AG04449 (cell line): Measurements from ENCODE around the gene RNF145.

ENCODE experiments used
- CTCF ChIA-PET: fragments of 350-600 bp; formaldehyde crosslinking; extraction: SDS; loops from one replicate; lab custom pipeline; 2021; ENCODE audit warnings: antibody characterized with exemption; lab: Yijun Ruan, JAX
- POLR2A ChIA-PET: fragments of 400-600, 350-600 bp; formaldehyde crosslinking; extraction: SDS; loops from one replicate; lab custom pipeline; 2020; ENCODE audit warnings: antibody characterized with exemption, inconsistent platforms; lab: Yijun Ruan, JAX
- DNase-seq: peaks from one replicate; pipeline ENCODE4 v3.0.0-alpha.2; 2010; ENCODE audit warnings: low read depth, low spot score
- H3K4me3 ChIP-seq: 2 replicates; pipeline ENCODE4 v1.5.1; 2011; ENCODE audit warnings: low read depth, mild to moderate bottlenecking, control low read depth, low read length
- TF ChIP-seq, protein P1 (sequence below): IDR thresholded peaks from one replicate; pipeline ENCODE4 v1.5.1; 2011; ENCODE audit warnings: mild to moderate bottlenecking, moderate library complexity, low read length, control low read depth, inconsistent platforms; ENCODE audit not compliant: insufficient read depth; ENCODE audit errors: missing control alignments

RNF145 gene

DNA sequence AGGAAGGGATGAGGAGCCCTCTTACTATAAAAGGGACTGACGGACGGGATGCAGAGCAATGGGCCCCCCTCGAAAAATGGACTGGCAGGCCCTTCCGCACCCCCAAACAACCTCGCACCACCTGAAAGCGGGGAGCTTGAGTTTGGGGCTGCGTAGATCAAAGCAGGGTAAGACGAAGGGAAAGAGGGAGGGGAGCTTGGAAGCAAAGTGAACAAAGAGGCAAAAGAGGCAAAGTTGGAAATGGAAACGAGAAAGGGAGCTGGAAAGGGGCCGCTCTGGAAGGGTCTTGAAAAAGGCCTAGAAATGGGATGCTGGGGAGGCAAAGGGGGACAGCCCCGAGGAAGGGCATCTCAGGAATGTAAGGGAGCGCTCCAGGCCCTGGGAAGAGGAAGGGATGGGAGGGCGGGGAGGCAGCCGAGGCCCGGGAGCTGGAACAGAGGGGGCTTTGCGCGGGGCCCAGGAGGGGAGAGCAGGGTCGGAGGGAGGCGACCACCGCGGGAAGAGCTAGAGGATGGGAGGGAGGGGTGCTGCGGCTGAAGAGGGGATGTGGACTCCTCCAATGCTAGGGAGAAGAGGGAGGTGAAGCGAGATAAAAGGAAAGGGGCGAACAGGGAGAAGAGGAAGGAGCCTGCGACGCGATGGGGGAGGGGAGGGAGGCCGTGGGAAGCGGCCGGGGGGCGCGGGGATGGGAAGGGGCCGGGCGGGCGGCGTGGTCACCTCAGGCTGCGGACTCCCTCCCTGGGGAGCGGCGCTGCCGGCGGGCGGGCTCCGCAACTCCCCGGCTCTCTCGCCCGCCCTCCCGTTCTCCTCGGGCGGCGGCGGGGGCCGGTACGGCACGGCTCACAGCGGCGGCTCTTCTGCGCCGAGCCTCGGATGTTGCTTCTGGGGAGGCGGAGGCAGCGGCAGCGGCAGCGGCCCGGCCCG, 577 bp downstream of the RNF145 start:
- no peak for DNase-seq
- TF ChIP-seq, protein P1, sequence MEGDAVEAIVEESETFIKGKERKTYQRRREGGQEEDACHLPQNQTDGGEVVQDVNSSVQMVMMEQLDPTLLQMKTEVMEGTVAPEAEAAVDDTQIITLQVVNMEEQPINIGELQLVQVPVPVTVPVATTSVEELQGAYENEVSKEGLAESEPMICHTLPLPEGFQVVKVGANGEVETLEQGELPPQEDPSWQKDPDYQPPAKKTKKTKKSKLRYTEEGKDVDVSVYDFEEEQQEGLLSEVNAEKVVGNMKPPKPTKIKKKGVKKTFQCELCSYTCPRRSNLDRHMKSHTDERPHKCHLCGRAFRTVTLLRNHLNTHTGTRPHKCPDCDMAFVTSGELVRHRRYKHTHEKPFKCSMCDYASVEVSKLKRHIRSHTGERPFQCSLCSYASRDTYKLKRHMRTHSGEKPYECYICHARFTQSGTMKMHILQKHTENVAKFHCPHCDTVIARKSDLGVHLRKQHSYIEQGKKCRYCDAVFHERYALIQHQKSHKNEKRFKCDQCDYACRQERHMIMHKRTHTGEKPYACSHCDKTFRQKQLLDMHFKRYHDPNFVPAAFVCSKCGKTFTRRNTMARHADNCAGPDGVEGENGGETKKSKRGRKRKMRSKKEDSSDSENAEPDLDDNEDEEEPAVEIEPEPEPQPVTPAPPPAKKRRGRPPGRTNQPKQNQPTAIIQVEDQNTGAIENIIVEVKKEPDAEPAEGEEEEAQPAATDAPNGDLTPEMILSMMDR, result no peak
- peak overlapping the region; percentile 87 for H3K4me3 ChIP-seq
- CTCF ChIA-PET, result interaction anchor here (1.0 to 3.1 kb wide), 4 partner anchors 18 to 55 kb away, joined by 3 to 19 read pairs (median 4); no protein-coding TSS in a partner anchor
- POLR2A ChIA-PET, result no interaction called here

- H3K4me3 ChIP-seq, result peak overlapping the region; percentile 87
- DNase-seq, result no peak
- TF ChIP-seq, protein P1, result no peak
- ChIA-PET CTCF (interaction anchor here (1.0 to 3.1 kb wide), 4 partner anchors 17 to 54 kb away, joined by 3 to 19 read pairs (median 4); no protein-coding TSS in a partner anchor), POLR2A (interaction anchor here (0.8 to 1.1 kb wide), 4 partner anchors 10 to 44 kb away, joined by 3 to 8 read pairs (median 3); no protein-coding TSS in a partner anchor)
Measured at GRCh38 chr5:159207686-159208513, 1.5 kb downstream of the RNF145 start.

DNA sequence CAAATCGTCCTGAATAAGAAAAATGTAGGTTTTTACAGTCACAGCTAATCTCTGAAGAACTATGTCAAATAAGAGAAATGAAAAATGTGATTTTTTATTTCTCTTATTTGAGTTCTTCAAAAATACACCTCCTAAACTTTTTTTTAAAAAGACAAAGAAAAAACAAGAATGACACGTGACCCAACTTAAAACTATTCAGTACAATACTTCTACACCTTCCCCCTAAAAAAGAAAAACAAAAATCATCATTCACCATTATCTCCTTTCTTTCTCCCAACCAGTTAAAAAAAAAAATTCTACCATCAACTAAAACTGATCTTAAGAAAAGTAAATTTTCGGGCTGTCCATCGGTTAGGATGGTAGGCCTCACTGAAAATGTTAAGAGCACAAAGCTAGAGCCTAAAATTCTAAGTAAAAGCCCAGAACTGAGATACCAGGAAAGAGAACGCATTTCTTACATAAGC, 2.1 kb downstream of the RNF145 start:
- CTCF ChIA-PET, result interaction anchor here (0.7 to 3.1 kb wide), 4 partner anchors 13 to 50 kb away, joined by 3 to 19 read pairs (median 4); no protein-coding TSS in a partner anchor
- POLR2A ChIA-PET, result interaction anchor here (0.8 to 1.3 kb wide), 5 partner anchors 9 to 43 kb away, joined by 3 to 8 read pairs (median 3); no protein-coding TSS in a partner anchor
- peak overlapping the region; percentile 87 for H3K4me3 ChIP-seq
- DNase-seq, result no peak
- TF ChIP-seq, protein P1, result no peak

DNA sequence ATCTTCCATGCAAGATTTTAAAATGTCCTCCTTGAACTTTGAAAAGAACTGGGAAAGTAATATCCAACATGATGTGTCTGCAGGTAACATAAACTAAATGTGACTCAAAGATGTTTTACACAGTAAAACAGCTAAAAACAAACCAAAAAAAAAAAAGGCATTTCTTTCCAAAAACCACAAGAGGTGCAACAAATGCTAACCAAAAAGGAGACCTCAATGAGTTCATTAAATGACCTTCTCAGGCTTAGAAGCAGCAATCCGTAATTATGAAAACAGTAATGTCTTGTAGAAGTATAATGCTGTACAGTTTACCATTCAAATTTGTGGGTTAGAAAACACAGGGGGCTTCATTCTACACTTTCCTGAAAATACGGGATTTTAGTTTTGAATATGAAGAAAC, 2.5 kb downstream of the RNF145 start:
- no peak for DNase-seq
- H3K4me3 ChIP-seq, result peak overlapping the region; percentile 87
- TF ChIP-seq, protein P1, result no peak
- POLR2A ChIA-PET, result interaction anchor here (0.9 to 1.3 kb wide), 2 partner anchors 8 to 17 kb away, joined by 3 to 4 read pairs; no protein-coding TSS in a partner anchor
- CTCF ChIA-PET, result interaction anchor here (0.7 to 3.1 kb wide), 3 partner anchors 13 to 50 kb away, joined by 3 to 19 read pairs (median 3); no protein-coding TSS in a partner anchor

GRCh38 chr5:159206368-159206767, 3.0 kb downstream of the RNF145 start:
- DNase-seq, result no peak
- TF ChIP-seq, protein P1, result no peak
- CTCF ChIA-PET, result interaction anchor here (0.7 to 3.1 kb wide), 3 partner anchors 12 to 49 kb away, joined by 3 to 19 read pairs (median 3); no protein-coding TSS in a partner anchor
- POLR2A ChIA-PET, result interaction anchor here (0.7 to 1.3 kb wide), 2 partner anchors 16 to 25 kb away, joined by 3 to 4 read pairs; no protein-coding TSS in a partner anchor
- H3K4me3 ChIP-seq, result peak overlapping the region; percentile 87
